ENCODE measurements around the gene MRPL18. TPM values are rescaled to one million over a fixed set of nuclear protein-coding genes. Genes with fewer than 3 reads are reported as not detected.

The MRPL18 gene
- total RNA-seq, 1 donor from 2014 or later = 53.0 TPM

GRCh38 chr6:159833997-159834603, 43.8 kb downstream of the MRPL18 start:
- no peak for DNase-seq (ENCODE audit: low read depth, low spot score)
- TF ChIP-seq, protein P1, sequence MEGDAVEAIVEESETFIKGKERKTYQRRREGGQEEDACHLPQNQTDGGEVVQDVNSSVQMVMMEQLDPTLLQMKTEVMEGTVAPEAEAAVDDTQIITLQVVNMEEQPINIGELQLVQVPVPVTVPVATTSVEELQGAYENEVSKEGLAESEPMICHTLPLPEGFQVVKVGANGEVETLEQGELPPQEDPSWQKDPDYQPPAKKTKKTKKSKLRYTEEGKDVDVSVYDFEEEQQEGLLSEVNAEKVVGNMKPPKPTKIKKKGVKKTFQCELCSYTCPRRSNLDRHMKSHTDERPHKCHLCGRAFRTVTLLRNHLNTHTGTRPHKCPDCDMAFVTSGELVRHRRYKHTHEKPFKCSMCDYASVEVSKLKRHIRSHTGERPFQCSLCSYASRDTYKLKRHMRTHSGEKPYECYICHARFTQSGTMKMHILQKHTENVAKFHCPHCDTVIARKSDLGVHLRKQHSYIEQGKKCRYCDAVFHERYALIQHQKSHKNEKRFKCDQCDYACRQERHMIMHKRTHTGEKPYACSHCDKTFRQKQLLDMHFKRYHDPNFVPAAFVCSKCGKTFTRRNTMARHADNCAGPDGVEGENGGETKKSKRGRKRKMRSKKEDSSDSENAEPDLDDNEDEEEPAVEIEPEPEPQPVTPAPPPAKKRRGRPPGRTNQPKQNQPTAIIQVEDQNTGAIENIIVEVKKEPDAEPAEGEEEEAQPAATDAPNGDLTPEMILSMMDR (conservative IDR thresholded peaks at IDR 0.05) = no peak
- no peak overlapping the region for H3K4me3 Mint-ChIP-seq
- no peaks in the 10 kb centered on the region for H3K9me3 Mint-ChIP-seq
- H3K27ac Mint-ChIP-seq (ENCODE audit: unreplicated experiment) = no peak overlapping the region
- no peaks in the 10 kb centered on the region for H3K36me3 Mint-ChIP-seq (ENCODE audit: low read depth)
- peaks cover 10% of the 10 kb centered on the region for H3K4me1 Mint-ChIP-seq
- H3K27me3 Mint-ChIP-seq (ENCODE audit: low read depth) = no peaks in the 10 kb centered on the region

GRCh38 chr6:159836718-159837490, 46.6 kb downstream of the MRPL18 start:
- no peak for DNase-seq (ENCODE audit: low read depth, low spot score)
- Mint-ChIP-seq H3K4me1 (no peaks in the 10 kb centered on the region), H3K27me3 (ENCODE audit: low read depth) (no peaks in the 10 kb centered on the region), H3K36me3 (ENCODE audit: low read depth) (no peaks in the 10 kb centered on the region), H3K4me3 (no peak overlapping the region), H3K9me3 (no peaks in the 10 kb centered on the region), H3K27ac (ENCODE audit: unreplicated experiment) (no peak overlapping the region)
- TF ChIP-seq, protein P1 (conservative IDR thresholded peaks at IDR 0.05) = no peak

DNA sequence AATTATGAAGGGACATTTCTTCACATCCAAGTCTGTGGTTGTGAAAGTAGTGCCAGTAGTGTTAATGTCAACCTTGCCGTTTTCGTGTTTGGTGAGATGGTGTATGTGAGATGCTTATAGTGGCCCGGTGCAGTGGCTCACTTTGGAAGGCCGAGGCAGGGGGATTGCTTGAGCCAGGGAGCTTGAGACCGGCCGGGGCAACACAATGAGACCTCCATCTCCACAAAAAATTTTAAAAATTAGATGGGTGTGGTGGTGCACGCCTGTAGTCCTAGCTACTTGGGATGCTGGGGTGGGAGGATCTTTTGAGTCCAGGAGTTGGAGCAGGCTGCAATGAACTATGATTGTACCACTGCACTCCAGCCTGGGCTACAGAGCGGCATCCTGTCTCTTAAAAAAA, 47.2 kb downstream of the MRPL18 start:
- TF ChIP-seq, protein P1 (conservative IDR thresholded peaks at IDR 0.05) = no peak
- Mint-ChIP-seq H3K4me1 (no peaks in the 10 kb centered on the region), H3K9me3 (no peaks in the 10 kb centered on the region), H3K36me3 (ENCODE audit: low read depth) (no peaks in the 10 kb centered on the region), H3K27me3 (ENCODE audit: low read depth) (no peaks in the 10 kb centered on the region), H3K4me3 (no peak overlapping the region), H3K27ac (ENCODE audit: unreplicated experiment) (no peak overlapping the region)
- no peak for DNase-seq (ENCODE audit: low read depth, low spot score)

DNA sequence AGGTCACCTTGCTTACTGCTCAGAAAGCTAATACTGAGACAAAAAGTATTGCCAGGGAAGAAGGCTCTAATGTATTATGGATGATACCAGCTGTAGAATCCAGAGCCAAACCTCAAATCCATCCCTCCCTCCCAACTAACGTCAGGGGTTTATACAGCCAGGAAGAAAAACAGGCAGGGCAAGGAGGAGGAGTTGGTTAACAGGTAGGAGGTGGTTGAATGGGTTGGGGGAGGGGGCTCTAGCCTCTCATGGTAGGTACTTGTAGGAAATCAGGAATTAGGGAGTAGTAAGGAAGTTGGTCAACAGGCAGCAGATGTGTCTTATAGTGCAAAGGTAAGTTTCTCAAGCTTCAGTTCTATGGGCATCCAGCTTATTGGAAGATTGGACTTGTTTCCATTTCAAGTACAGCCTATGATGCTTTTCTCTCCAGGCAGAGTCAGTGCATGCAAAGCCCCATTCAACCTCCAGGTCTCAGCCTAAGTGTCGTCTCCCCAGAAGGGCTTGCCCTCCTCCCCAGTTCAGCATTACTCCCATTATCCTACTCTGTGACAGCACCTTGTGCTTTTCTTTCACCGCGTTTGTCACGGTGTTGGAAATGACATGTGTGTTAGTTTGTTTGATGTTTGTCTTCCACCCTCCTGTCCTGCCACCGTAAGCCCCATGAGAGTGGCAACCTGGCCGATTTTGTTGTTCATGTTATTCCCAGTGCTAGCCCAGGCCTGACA, 47.9 kb downstream of the MRPL18 start:
- Mint-ChIP-seq H3K27ac (ENCODE audit: unreplicated experiment) (no peak overlapping the region), H3K4me1 (no peaks in the 10 kb centered on the region), H3K4me3 (no peak overlapping the region), H3K36me3 (ENCODE audit: low read depth) (no peaks in the 10 kb centered on the region), H3K9me3 (no peaks in the 10 kb centered on the region), H3K27me3 (ENCODE audit: low read depth) (no peaks in the 10 kb centered on the region)
- TF ChIP-seq, protein P1 (conservative IDR thresholded peaks at IDR 0.05) = no peak
- no peak for DNase-seq (ENCODE audit: low read depth, low spot score)

- no peaks in the 10 kb centered on the region for H3K4me1 Mint-ChIP-seq
Observed at GRCh38 chr6:159842035-159842434, 51.8 kb downstream of the MRPL18 start.

More at GRCh38 chr6:159842035-159842434, 51.8 kb downstream of the MRPL18 start:
- Mint-ChIP-seq H3K36me3 (ENCODE audit: low read depth) (no peaks in the 10 kb centered on the region), H3K4me3 (no peak overlapping the region), H3K27ac (ENCODE audit: unreplicated experiment) (no peak overlapping the region), H3K27me3 (ENCODE audit: low read depth) (no peaks in the 10 kb centered on the region), H3K9me3 (no peaks in the 10 kb centered on the region)
- TF ChIP-seq, protein P1 (conservative IDR thresholded peaks at IDR 0.05) = peak; percentile 40
- no peak for DNase-seq (ENCODE audit: low read depth, low spot score)
